ENCODE measurements around the gene UBE4B.

Gene UBE4B

DNA sequence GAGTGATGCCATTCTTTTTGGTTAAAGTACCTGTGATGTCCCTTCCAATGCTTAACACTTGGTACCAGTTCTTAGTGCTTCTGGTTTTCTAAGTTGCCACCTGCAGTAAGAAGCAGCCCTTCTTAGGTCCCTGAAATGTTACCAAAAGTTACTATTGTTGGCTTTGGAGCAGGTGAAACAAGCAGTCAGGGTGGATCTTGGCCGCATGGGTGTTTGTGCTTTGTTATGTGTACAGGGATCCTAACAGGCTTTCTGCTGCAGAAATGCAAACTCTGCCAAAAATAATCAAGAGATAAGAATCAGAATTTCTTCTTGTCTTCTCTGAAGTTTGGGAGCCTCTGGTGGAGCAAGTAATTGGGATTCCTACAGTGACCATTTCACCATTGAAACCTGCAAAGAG lies 84.4 kb downstream of the UBE4B start:
- no peak for DNase-seq (ENCODE audit: low spot score)

GRCh38 chr1:10117865-10118264 lies 85.1 kb downstream of the UBE4B start:
- no peak for DNase-seq (ENCODE audit: low spot score)

- DNase-seq (ENCODE audit: low spot score): no peak
These were observed 88.9 kb downstream of the UBE4B start for GRCh38 chr1:10121688-10122087.

GRCh38 chr1:10122926-10123325 lies 90.2 kb downstream of the UBE4B start:
- DNase-seq (ENCODE audit: low spot score): no peak

DNA sequence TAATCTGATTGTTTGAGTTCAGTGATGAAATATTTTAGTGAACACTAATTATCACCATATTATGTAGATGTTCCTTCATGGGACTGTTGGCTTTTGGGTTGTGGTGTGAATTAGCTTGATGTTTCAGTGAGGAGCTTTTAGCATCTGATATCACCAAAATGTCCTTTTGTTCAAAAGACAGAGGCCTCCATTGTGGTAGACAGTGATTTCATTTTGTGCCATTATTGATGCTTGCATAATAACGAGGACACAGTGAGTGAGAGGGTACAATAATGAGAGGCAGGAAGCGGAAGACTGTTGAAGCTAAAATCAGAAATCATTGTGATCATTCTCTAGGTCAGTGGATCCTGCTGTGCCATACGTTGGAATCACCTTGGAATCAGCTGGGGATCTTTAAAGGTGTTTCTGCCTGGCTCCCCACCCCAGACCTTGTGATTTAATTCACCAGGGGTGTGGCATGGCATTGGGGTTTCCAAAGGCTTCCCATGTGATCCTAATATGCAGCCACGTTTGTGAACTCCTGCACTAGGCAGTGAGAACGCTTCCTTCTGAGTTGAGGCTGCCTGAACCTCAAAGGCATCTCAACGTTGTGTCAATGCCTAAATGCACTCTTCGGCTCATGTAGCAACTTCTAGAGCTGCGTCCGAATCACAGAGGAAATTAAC lies 95.5 kb downstream of the UBE4B start:
- no peak for DNase-seq (ENCODE audit: low spot score)

DNA sequence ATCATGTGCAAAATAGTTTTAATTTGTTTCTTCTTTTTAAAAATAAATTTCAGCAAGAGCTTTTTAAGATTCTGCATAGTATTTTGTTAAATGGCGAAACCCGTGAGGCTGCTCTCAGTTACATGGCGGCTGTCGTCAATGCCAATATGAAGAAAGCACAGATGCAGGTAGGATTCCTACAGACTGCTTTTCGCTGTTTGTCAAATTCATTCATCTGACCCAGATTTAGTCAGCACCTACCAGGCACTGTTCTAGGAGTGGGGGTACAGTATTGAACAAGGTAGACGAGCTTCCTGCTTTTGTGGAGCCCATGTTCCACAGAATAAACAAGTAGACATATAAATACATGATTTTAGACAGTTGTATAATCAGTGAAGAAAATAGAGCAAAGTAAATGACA lies 99.6 kb downstream of the UBE4B start:
- no peak for DNase-seq (ENCODE audit: low spot score)

GRCh38 chr1:10132852-10133251 lies 100.1 kb downstream of the UBE4B start:
- DNase-seq (ENCODE audit: low spot score): no peak

DNA sequence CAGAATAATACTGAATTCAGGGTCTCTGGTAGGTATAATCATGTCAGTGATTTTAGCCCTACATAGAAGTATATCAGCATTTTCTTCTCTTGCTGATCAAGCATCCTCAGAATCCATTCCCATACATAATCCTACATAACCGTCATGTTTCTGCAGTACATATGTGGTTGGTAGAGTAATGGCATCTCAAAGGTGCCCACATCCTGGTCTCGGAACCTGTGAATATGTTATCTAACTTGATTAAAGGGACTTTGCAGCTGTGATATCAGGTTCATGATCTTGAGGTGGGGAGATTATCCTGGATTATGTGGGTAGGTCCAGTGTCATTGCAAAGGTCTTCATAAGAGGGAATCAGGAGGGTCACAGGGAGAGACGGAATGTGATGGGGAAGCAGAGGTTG lies 108.2 kb downstream of the UBE4B start:
- no peak for DNase-seq (ENCODE audit: low spot score)

DNA sequence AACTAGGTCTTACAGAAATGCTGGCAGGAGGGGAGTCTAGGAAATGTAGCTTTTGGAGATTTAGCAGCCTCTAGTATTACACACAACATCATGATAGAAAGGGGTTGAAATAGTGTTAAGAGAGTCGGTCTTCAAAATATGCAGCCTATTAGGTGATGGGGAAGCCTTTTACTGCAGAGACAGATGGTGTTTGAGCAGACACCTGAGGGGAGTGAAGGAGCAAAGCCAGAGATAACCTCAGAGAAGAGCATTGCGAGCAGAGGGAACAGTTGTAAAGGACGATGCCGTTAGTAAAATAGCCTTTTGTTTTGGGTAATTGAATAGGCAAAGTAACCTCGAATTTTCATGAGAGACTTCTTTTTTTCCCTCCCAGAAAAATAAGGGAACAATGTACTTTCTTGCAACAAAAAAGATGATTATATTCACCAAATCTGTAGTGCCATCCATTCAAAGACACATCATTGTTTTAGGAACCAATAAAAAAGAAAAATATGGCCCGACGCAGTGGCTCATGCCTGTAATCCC lies 111.3 kb downstream of the UBE4B start:
- DNase-seq (ENCODE audit: low spot score): no peak

- no peak for DNase-seq (ENCODE audit: low spot score)
These were observed 113.6 kb downstream of the UBE4B start for GRCh38 chr1:10146391-10146790.

- DNase-seq (ENCODE audit: low spot score): no peak
These were observed 116.5 kb downstream of the UBE4B start for GRCh38 chr1:10149231-10149630.

- DNase-seq (ENCODE audit: low spot score): peak; percentile 52
These were observed 120.0 kb downstream of the UBE4B start for GRCh38 chr1:10152709-10153284.

- DNase-seq (ENCODE audit: low spot score): no peak
These were observed 122.4 kb downstream of the UBE4B start for GRCh38 chr1:10155087-10155712.

DNA sequence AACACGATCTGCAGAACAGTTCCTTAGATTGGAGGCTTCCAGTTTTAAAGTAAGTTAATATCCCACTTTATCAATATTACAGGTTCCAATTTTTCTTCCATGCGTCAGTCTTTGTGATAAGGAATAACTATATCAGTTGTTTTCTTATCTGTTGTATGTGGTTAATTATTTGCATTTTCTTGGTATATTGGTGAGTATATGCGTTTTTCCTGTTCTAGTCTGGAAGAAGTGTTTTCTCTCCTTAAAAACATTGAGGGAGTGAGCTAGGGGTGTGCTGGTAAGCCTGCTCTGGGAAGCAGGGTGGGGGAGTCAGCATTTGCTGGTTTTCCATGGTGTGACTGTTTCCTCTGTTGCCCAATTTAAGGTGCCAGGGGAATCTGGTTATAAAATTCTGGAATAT lies 127.4 kb downstream of the UBE4B start:
- no peak for DNase-seq (ENCODE audit: low spot score)

- DNase-seq (ENCODE audit: low spot score): no peak
These were observed 128.2 kb downstream of the UBE4B start for GRCh38 chr1:10160907-10161490.

- no peak for DNase-seq (ENCODE audit: low spot score)
These were observed 129.0 kb downstream of the UBE4B start for GRCh38 chr1:10161541-10162290.

DNA sequence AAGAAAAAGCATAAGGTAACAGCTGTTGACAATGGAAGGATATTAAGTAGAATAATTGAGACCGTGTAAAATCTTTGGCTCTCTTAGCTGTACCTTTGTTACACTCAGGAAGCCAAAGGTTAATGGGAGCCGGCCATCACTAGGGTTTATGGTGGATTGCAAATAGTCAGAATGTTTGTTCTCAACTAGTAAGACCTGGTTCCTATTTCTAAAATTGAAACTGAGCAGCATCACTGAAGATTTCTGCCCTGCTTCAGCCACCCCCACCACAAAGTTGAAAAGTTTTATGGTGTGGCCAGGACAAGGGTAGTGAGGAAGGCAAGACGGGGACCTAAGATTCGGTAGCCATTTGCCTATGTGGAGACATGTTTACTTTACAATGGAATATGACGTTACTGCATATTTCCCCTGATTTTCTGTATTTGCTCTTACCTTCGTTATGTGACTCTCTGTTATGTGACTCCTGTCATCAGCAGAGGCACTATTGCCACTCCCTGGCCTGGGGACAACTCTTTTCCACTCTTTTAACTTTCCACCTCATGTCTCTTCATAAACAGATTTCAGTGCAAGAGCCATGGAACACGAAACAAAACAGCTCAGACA lies 136.3 kb downstream of the UBE4B start:
- DNase-seq (ENCODE audit: low spot score): no peak

DNA sequence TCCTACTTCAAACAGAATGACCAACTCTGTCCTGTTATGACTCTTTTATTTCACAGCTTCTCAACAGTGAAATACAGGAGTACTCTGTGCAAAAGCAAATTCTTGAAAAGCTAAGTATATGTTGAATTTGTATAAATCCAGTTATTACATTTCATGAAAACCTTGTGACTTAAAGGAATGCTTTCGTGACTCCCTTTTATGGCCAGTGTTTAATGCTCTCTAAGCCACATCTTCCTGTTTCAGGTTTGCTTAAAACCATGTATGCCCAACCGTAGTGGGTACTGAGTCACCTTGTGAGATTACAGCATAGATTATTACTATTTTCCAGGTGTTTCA lies 137.4 kb downstream of the UBE4B start:
- DNase-seq (ENCODE audit: low spot score): no peak

DNA sequence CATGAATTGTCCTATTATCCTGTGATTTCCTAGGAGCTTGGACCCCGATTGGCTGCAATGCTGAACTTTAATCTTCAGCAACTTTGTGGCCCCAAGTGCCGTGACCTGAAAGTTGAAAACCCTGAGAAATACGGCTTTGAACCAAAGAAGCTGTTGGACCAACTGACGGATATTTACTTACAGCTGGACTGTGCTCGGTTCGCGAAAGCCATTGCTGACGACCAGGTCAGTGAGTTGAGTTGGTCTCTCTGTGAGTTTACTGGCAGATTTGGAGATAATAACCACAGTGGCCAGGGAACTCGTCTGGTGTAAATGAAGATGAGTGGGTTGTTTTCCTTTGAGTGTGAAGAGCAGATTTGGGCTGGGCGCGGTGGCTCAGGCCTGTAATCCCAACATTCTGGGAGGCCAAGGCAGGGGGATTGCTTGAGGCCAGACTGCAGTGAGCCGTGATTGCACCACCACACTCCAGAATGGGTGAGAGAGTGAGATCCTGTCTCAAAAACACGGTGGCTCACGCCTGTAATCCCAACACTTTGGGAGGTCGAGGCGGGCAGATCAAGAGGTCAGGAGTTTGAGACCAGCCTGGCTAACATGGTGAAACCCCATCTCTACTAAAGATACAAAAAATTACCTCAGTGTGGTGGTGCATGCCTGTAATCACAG lies 138.5 kb downstream of the UBE4B start:
- no peak for DNase-seq (ENCODE audit: low spot score)

DNA sequence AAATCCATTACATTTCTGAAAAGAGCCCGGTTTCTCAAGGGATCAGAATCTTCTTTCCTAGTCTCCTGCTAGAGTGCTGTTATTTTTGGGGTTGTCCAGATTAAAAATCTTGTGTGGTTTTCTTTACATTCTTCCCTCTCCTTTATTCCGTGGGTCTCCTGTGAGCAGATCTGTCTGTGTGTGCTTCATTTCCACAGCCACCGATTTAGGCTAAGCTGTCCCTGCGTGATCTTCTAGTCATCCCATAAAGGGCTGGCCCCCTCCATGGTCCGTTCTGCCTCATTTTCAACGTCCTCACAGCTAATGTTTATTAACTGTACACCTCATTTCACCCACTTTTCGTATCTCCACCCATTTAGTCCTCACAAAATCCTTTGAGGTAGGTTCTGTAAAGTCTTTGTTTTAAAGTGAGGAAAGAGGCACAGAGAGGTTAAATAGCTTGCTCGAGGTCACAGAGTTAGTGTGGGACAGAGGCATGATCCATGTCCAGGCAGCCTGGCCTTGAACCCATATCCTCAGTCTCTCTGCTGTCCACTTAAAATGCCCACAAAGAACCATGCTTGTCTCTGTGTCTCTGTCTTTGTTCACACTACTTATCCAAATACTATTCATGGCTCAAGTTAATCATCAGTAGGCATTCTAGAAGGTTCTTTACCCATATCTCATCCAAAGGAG lies 139.4 kb downstream of the UBE4B start:
- DNase-seq (ENCODE audit: low spot score): no peak

- no peak for DNase-seq (ENCODE audit: low spot score)
These were observed 140.8 kb downstream of the UBE4B start for GRCh38 chr1:10173582-10173981.
